ENCODE measurements around the gene HOXB3. TPM values are rescaled to one million over a fixed set of nuclear protein-coding genes. Genes with fewer than 3 reads are reported as not detected.

HOXB3 gene
- total RNA-seq, 4 donors from 2014 or later: 10.6 to 30.0 (median 18.0) TPM

DNA sequence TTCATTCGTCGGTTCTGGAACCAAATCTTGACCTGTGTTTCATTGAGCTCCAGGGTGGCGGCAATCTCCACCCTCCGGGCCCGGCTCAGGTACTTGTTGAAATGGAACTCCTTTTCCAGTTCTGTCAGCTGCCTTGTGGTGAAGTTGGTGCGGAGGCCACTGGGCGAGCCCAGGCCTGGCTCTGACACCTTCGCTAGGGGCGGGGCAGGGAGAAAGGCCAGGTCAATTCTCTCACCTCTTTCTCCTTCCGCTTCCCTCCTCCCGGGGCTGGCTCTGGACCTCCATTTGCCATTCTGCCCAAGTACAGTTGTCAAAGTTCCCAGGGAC lies 60.4 kb downstream of the HOXB3 start:
- no peaks in the 10 kb centered on the region for H3K27me3 ChIP-seq
- no peak for DNase-seq

DNA sequence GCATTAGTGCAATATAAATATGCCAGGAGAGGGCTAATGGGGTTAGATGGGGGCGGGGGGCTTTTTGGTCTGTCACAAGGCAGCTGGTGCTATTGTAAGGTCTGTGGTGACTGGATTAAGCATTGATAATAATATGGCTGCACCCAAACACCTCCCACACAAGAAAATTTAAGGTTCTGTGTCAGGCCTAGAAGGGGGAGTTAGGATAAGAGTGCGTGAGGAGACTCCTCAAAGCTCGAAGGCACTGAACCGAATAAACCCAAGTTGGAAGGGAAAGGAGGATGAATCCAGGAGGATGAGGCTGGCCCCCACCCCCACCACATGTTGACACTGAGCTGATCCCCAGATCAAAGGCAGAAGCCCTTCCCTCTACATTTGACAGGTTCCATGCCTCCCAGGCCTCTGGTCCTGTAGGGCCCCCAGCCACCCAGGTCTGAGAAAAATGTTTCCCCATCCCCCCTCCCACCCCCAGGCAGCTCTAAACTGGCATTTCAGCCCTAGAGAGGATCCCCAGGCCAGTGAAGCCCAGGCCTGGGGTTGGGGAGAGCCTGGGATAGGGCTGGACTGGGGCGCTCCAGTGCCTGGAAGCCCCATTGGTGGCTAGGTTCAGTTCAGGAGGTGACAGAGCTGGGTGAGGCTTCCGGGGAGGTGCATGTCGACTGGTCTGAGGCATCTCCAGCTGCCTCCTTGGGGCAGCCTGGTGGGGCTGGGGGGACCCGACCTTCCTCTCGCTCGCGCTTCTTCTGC lies 60.9 kb downstream of the HOXB3 start:
- no peaks in the 10 kb centered on the region for H3K9me3 ChIP-seq

More for the DNA sequence above, 60.4 kb downstream of the HOXB3 start:
- TF ChIP-seq POLR2A (IDR thresholded peaks at IDR 0.05): no peak
- TF ChIP-seq, protein P1, sequence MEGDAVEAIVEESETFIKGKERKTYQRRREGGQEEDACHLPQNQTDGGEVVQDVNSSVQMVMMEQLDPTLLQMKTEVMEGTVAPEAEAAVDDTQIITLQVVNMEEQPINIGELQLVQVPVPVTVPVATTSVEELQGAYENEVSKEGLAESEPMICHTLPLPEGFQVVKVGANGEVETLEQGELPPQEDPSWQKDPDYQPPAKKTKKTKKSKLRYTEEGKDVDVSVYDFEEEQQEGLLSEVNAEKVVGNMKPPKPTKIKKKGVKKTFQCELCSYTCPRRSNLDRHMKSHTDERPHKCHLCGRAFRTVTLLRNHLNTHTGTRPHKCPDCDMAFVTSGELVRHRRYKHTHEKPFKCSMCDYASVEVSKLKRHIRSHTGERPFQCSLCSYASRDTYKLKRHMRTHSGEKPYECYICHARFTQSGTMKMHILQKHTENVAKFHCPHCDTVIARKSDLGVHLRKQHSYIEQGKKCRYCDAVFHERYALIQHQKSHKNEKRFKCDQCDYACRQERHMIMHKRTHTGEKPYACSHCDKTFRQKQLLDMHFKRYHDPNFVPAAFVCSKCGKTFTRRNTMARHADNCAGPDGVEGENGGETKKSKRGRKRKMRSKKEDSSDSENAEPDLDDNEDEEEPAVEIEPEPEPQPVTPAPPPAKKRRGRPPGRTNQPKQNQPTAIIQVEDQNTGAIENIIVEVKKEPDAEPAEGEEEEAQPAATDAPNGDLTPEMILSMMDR (IDR thresholded peaks at IDR 0.05): no peak
- Histone ChIP-seq H3K4me1 (no peaks in the 10 kb centered on the region), H3K36me3 (no peaks in the 10 kb centered on the region), H3K9me3 (no peaks in the 10 kb centered on the region), H3K27ac (no peak overlapping the region), H3K4me3 (no peak overlapping the region)
- intact Hi-C loops (cut with DNase I; ENCODE audit: low total_unique reads): no loop called here

DNA sequence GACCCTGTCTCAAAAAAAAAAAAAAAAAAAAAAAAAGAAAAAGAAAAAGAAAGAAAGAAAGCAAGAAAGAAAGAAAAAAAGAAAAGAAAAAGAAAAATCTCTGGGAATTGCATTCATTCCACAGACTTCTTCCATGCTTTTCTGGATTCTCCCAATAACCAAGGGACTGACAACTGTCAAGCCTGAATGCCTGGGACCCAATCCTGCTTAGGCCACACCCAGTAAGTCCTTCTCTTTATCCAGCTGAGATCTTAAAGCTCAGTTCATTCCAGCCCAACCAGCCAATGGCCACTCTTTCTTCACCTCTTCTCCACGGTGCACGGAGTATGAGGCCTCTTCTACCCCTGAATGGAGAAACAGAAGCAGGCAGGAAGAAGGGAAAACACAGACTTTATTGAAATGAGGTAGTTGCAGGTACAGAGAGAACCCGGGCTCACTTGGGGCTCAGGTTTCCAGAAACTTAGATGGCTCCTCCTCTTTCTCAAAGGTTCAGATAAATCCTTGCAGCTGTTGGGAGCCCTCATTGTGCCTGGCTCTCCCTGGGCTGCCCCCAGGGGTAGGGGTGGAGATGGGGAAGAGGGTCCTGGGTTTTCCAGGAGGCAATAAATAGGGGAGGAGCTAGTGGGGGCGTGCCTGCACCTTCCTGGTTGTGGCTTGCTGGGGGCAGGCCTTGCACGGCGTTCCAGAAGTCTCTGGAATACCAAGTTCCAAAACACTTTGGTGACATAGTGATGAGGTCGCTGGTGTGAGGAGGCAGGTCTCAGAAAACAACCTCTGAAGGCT lies 61.7 kb downstream of the HOXB3 start:
- H3K4me3 ChIP-seq: no peak overlapping the region
- no peaks in the 10 kb centered on the region for H3K36me3 ChIP-seq
- H3K27me3 ChIP-seq: no peaks in the 10 kb centered on the region
- DNase-seq: no peak
- H3K27ac ChIP-seq: no peak overlapping the region
- intact Hi-C loops (cut with DNase I; ENCODE audit: low total_unique reads): no loop called here
- TF ChIP-seq, protein P1 (IDR thresholded peaks at IDR 0.05): no peak
- H3K9me3 ChIP-seq: no peaks in the 10 kb centered on the region
- H3K4me1 ChIP-seq: no peaks in the 10 kb centered on the region

More for the DNA sequence above, 60.9 kb downstream of the HOXB3 start:
- DNase-seq: no peak
- TF ChIP-seq, protein P1 (IDR thresholded peaks at IDR 0.05): no peak
- TF ChIP-seq POLR2A (IDR thresholded peaks at IDR 0.05): no peak
- H3K36me3 ChIP-seq: no peaks in the 10 kb centered on the region
- H3K4me1 ChIP-seq: no peaks in the 10 kb centered on the region
- H3K4me3 ChIP-seq: no peak overlapping the region
- intact Hi-C loops (cut with DNase I; ENCODE audit: low total_unique reads): no loop called here
- H3K27ac ChIP-seq: no peak overlapping the region
- H3K27me3 ChIP-seq: no peaks in the 10 kb centered on the region

DNA sequence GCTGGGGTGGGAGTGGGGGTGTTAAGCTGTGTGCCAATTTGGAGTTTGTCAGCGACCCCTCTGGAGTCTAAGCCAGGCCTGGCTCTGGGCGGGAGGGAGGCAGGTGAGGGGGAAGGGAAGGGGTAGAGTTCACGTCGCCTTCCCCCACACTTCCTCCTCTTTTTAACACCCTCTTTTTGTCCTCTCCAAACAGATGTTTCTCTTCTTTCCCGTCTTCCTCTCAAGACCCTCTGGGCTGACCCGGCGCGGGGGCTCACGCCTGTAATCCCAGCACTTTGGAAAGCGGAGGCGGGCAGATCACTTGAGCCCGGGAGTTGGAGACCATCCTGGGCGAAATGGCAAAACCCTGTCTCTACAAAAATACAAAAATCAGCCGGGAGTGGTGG lies 62.5 kb downstream of the HOXB3 start:
- H3K4me1 ChIP-seq: no peaks in the 10 kb centered on the region
- TF ChIP-seq, protein P1 (IDR thresholded peaks at IDR 0.05): no peak
- no peak for TF ChIP-seq POLR2A (IDR thresholded peaks at IDR 0.05)
- DNase-seq: no peak
- H3K27me3 ChIP-seq: no peaks in the 10 kb centered on the region
- no peaks in the 10 kb centered on the region for H3K9me3 ChIP-seq
- no peak overlapping the region for H3K27ac ChIP-seq
- H3K36me3 ChIP-seq: no peaks in the 10 kb centered on the region
- H3K4me3 ChIP-seq: no peak overlapping the region
- intact Hi-C loops (cut with DNase I; ENCODE audit: low total_unique reads): no loop called here
